ENCODE measurements around the gene FIZ1.

DNA sequence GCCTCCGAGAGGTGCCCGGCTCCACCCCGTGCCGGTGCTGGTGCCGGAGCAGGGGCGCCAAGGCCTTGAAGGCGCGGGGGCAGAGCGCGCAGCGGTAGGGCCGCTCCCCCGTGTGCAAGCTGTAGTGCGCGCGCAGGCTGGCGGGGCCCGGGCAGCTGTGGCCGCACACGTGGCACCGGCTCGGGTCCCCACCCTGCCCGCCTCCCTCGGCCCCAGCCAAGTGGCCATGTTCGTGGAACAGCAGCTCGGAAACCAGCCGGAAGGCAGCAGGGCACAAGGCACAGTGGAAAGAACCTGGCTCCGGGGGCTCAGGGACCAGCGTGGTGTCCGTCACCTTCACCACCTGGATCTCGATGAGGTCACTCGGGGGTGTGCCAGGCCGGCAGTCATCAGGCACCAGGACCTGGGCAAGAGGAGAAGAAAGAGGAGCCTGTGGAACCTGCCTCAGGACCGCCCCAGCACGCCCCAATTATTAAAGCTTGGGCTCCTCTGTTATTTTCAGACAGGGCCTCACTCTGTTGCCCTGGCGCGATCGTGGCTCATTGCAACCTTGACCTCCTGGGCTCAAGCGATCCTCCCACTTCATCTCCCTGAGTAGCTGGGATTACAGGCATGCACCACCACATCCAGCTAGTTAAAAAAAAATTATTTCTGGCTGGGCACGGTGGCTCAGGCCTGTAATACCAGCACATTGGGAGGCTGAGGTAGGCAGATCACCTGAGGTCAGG is 23.1 kb upstream of the FIZ1 start:
- TF ChIP-seq POLR2AphosphoS5 (IDR thresholded peaks at IDR 0.05; ENCODE audit: low read depth, low read length) (no peak), TAF1 (IDR thresholded peaks at IDR 0.05; ENCODE audit: borderline replicate concordance, insufficient read depth, low read length) (no peak), SIN3A (IDR thresholded peaks at IDR 0.05; ENCODE audit: borderline replicate concordance, insufficient read depth, low read length) (no peak)
- TF ChIP-seq, protein P1, sequence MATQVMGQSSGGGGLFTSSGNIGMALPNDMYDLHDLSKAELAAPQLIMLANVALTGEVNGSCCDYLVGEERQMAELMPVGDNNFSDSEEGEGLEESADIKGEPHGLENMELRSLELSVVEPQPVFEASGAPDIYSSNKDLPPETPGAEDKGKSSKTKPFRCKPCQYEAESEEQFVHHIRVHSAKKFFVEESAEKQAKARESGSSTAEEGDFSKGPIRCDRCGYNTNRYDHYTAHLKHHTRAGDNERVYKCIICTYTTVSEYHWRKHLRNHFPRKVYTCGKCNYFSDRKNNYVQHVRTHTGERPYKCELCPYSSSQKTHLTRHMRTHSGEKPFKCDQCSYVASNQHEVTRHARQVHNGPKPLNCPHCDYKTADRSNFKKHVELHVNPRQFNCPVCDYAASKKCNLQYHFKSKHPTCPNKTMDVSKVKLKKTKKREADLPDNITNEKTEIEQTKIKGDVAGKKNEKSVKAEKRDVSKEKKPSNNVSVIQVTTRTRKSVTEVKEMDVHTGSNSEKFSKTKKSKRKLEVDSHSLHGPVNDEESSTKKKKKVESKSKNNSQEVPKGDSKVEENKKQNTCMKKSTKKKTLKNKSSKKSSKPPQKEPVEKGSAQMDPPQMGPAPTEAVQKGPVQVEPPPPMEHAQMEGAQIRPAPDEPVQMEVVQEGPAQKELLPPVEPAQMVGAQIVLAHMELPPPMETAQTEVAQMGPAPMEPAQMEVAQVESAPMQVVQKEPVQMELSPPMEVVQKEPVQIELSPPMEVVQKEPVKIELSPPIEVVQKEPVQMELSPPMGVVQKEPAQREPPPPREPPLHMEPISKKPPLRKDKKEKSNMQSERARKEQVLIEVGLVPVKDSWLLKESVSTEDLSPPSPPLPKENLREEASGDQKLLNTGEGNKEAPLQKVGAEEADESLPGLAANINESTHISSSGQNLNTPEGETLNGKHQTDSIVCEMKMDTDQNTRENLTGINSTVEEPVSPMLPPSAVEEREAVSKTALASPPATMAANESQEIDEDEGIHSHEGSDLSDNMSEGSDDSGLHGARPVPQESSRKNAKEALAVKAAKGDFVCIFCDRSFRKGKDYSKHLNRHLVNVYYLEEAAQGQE (IDR thresholded peaks at IDR 0.05; ENCODE audit: insufficient read depth in 1 of 2, low read depth in 2 of 2, low read length in 2 of 2) = no peak
